DND-41 (cell line): ENCODE data around the gene ARHGAP15.

Source experiments
- ATAC-seq: fragments of 200-7000 bp; cut with Tn5 transposase; 3 replicates; pipeline ENCODE4 v1.9.1; 2021; ENCODE audit warnings: low read depth; ENCODE audit not compliant: insufficient read depth
- DNase-seq: peaks from one replicate; pipeline ENCODE4 v3.0.0-alpha.2; 2020
- H2AFZ ChIP-seq: 2 replicates; pipeline ENCODE4 v1.6.0; 2012; ENCODE audit warnings: low read depth, low read length
- H3K27ac ChIP-seq: 2 replicates; pipeline ENCODE4 v1.5.1; 2012; ENCODE audit warnings: low read length, inconsistent platforms
- H3K27me3 ChIP-seq: fragments of 200-600 bp; sonication (generic); 2 replicates; pipeline ENCODE4 v1.6.0; 2012; ENCODE audit warnings: low read length, mild to moderate bottlenecking, inconsistent platforms; ENCODE audit not compliant: insufficient read depth, poor library complexity
- H3K36me3 ChIP-seq: 2 replicates; pipeline ENCODE4 v1.5.1; 2012; ENCODE audit warnings: low read length, inconsistent platforms; ENCODE audit not compliant: insufficient read depth
- H3K4me1 ChIP-seq: 2 replicates; pipeline ENCODE4 v1.5.1; 2012; ENCODE audit warnings: mild to moderate bottlenecking, low read length; ENCODE audit not compliant: insufficient read depth
- H3K4me2 ChIP-seq: 2 replicates; pipeline ENCODE4 v1.6.0; 2012; ENCODE audit warnings: mild to moderate bottlenecking, moderate library complexity, low read length, inconsistent platforms; ENCODE audit not compliant: insufficient read depth
- H3K4me3 ChIP-seq, 2 experiments: fragments of 200-600 bp in 1 of 2; shearing (Covaris generic) in 1 of 2; 2 replicates each; pipeline ENCODE4 v1.5.1; 2012 to 2016; ENCODE audit warnings: inconsistent platforms in 2 of 2, low read length in 2 of 2, mild to moderate bottlenecking in 2 of 2, low read depth in 1 of 2, moderate library complexity in 1 of 2
- H3K79me2 ChIP-seq: 2 replicates; pipeline ENCODE4 v1.6.0; 2012; ENCODE audit warnings: low read length, inconsistent platforms; ENCODE audit not compliant: insufficient read depth
- H3K9ac ChIP-seq: 2 replicates; pipeline ENCODE4 v1.6.0; 2012; ENCODE audit warnings: low read depth, mild to moderate bottlenecking, inconsistent platforms, low read length, moderate library complexity
- H3K9me3 ChIP-seq: 2 replicates; pipeline ENCODE4 v1.5.1; 2012; ENCODE audit warnings: low read length, moderate library complexity, mild to moderate bottlenecking, inconsistent platforms; ENCODE audit not compliant: insufficient read depth, severe bottlenecking
- H4K20me1 ChIP-seq: 2 replicates; pipeline ENCODE4 v1.6.0; 2012; ENCODE audit warnings: low read length; ENCODE audit not compliant: insufficient read depth
- CTCF ChIP-seq: IDR thresholded peaks from 2 replicates; pipeline ENCODE4 v1.5.1; 2012; ENCODE audit warnings: borderline replicate concordance, low read length, moderate library complexity, mild to moderate bottlenecking; ENCODE audit not compliant: poor library complexity, severe bottlenecking; ENCODE audit errors: extremely low read depth
- EZH2 ChIP-seq: IDR thresholded peaks from 3 replicates; pipeline ENCODE4 v1.6.1; 2012; ENCODE audit warnings: borderline replicate concordance, low read depth, mild to moderate bottlenecking, moderate library complexity, low read length, inconsistent platforms; ENCODE audit not compliant: severe bottlenecking

Gene ARHGAP15

GRCh38 chr2:143801561-143801960 lies 672.3 kb downstream of the ARHGAP15 start:
- Histone ChIP-seq H3K27me3 (no peaks in the 10 kb centered on the region), H3K79me2 (no peaks in the 10 kb centered on the region), H3K4me1 (no peaks in the 10 kb centered on the region), H2AFZ (no peak overlapping the region), H4K20me1 (no peaks in the 10 kb centered on the region), H3K9ac (no peak overlapping the region), H3K4me3 (no peak overlapping the region), H3K4me2 (no peak overlapping the region), H3K27ac (no peak overlapping the region), H3K9me3 (no peaks in the 10 kb centered on the region), H3K36me3 (no peaks in the 10 kb centered on the region)
- DNase-seq (no peak), ATAC-seq (no peak)
- TF ChIP-seq EZH2 (no peak), CTCF (no peak)

- ATAC-seq: no peak
- H4K20me1 ChIP-seq: no peaks in the 10 kb centered on the region
- H3K27me3 ChIP-seq: no peaks in the 10 kb centered on the region
- H2AFZ ChIP-seq: no peak overlapping the region
- no peaks in the 10 kb centered on the region for H3K4me1 ChIP-seq
- no peaks in the 10 kb centered on the region for H3K9me3 ChIP-seq
- H3K9ac ChIP-seq: no peak overlapping the region
- H3K4me2 ChIP-seq: no peak overlapping the region
- no peak overlapping the region for H3K27ac ChIP-seq
- TF ChIP-seq EZH2 (no peak), CTCF (no peak)
- DNase-seq: no peak
- H3K4me3 ChIP-seq: no peak overlapping the region
- H3K79me2 ChIP-seq: no peaks in the 10 kb centered on the region
- H3K36me3 ChIP-seq: no peaks in the 10 kb centered on the region
Measured at GRCh38 chr2:143802242-143802641, 673.0 kb downstream of the ARHGAP15 start.

GRCh38 chr2:143802871-143803650 lies 673.8 kb downstream of the ARHGAP15 start:
- no peak for ATAC-seq
- Histone ChIP-seq H3K4me3 (no peak overlapping the region), H3K9ac (no peak overlapping the region), H3K4me2 (no peak overlapping the region), H4K20me1 (no peaks in the 10 kb centered on the region), H3K9me3 (no peaks in the 10 kb centered on the region), H3K4me1 (no peaks in the 10 kb centered on the region), H3K27ac (no peak overlapping the region), H3K79me2 (no peaks in the 10 kb centered on the region), H3K27me3 (no peaks in the 10 kb centered on the region), H3K36me3 (no peaks in the 10 kb centered on the region), H2AFZ (no peak overlapping the region)
- no peak for DNase-seq
- TF ChIP-seq EZH2: no peak
- TF ChIP-seq CTCF: no peak
